Gastrocnemius medialis (tissue), 4 donors: Measurements from ENCODE around the gene COX4I1.

Experiments
- CTCF ChIP-seq, 5 experiments: fragments of 450-650 bp in 3 of 5; fragments of 200-600 bp in 2 of 5; sonication (generic) in 2 of 5; IDR thresholded peaks in 4 of 5; conservative IDR thresholded peaks in 1 of 5; 1 replicate in 4 of 5; 2 replicates in 1 of 5; pipeline ENCODE4 v1.5.1; 2016 to 2019; ENCODE audit warnings: antibody characterized with exemption in 5 of 5, mild to moderate bottlenecking in 3 of 5, moderate library complexity in 3 of 5
- POLR2A ChIP-seq, 2 donors: fragments of 450-650 bp; IDR thresholded peaks; one replicate each; pipeline ENCODE4 v1.6.1; 2017; ENCODE audit warnings: antibody characterized with exemption in 2 of 2, mild to moderate bottlenecking in 2 of 2, moderate library complexity in 2 of 2

- TF ChIP-seq POLR2A (IDR thresholded peaks at IDR 0.05) (no peak), CTCF (IDR thresholded peaks at IDR 0.05 in 4 of 5, conservative IDR thresholded peaks at IDR 0.05 in 1 of 5) (no peak)
These were observed 17.0 kb upstream of the COX4I1 start for GRCh38 chr16:85782451-85782850.
